ENCODE data around the gene NAIP.

- TF ChIP-seq CTCF (conservative IDR thresholded peaks at IDR 0.05; ENCODE audit: low read length) (no peak), EZH2phosphoT487 (IDR thresholded peaks at IDR 0.05; ENCODE audit: borderline replicate concordance) (no peak)
Observed at GRCh38 chr5:71011194-71011792, 13.8 kb downstream of the NAIP start.

Measured in Loucy (cell line).